GM23338 (cell line): ENCODE measurements around the gene NEK6. TPM values are rescaled to one million over a fixed set of nuclear protein-coding genes. Genes with fewer than 3 reads are reported as not detected.

Experiments used
- ATAC-seq: fragments of 200-7000 bp; cut with Tn5 transposase; 3 replicates; pipeline ENCODE4 v1.9.1; 2020
- DNase-seq: peaks from one replicate; pipeline ENCODE4 v3.0.0-alpha.2; 2015; ENCODE audit warnings: low spot score
- H2AFZ ChIP-seq: fragments of 200-600 bp; sonication (generic); 2 replicates; pipeline ENCODE4 v1.8.0; 2016; ENCODE audit warnings: antibody characterized with exemption, mild to moderate bottlenecking, moderate library complexity
- H3F3A ChIP-seq: fragments of 200-600 bp; sonication (generic); replicated peaks from 2 replicates; pipeline ENCODE4 v1.8.0; 2017; ENCODE audit warnings: antibody characterized with exemption, mixed run types, low read depth
- H3K27ac ChIP-seq: fragments of 200-600 bp; sonication (generic); 2 replicates; pipeline ENCODE4 v1.6.1; 2016; ENCODE audit warnings: low read depth
- H3K27me3 ChIP-seq: fragments of 200-600 bp; sonication (generic); 2 replicates; pipeline ENCODE4 v1.8.0; 2016; ENCODE audit warnings: mild to moderate bottlenecking, mixed run types, moderate library complexity; ENCODE audit not compliant: insufficient read depth
- H3K36me3 ChIP-seq: fragments of 200-600 bp; sonication (generic); 2 replicates; pipeline ENCODE4 v1.8.0; 2016; ENCODE audit warnings: mild to moderate bottlenecking; ENCODE audit not compliant: insufficient read depth
- H3K4me1 ChIP-seq: fragments of 200-600 bp; sonication (generic); 2 replicates; pipeline ENCODE4 v1.8.0; 2016; ENCODE audit warnings: mild to moderate bottlenecking, moderate library complexity; ENCODE audit not compliant: insufficient read depth
- H3K4me2 ChIP-seq: fragments of 200-600 bp; sonication (generic); 2 replicates; pipeline ENCODE4 v1.7.1; 2017; ENCODE audit warnings: mixed run types
- H3K4me3 ChIP-seq: fragments of 200-600 bp; sonication (generic); 2 replicates; pipeline ENCODE4 v1.6.1; 2016; ENCODE audit warnings: mixed run types
- H3K79me2 ChIP-seq: fragments of 200-600 bp; sonication (generic); replicated peaks from 2 replicates; pipeline ENCODE4 v1.8.0; 2017; ENCODE audit warnings: mild to moderate bottlenecking; ENCODE audit not compliant: insufficient read depth
- H3K9me2 ChIP-seq: fragments of 200-600 bp; sonication (generic); 2 replicates; pipeline ENCODE4 v1.8.0; 2017; ENCODE audit not compliant: insufficient read depth
- H4K20me1 ChIP-seq: fragments of 200-600 bp; sonication (generic); replicated peaks from 2 replicates; pipeline ENCODE4 v1.8.0; 2017; ENCODE audit warnings: mild to moderate bottlenecking; ENCODE audit not compliant: insufficient read depth
- H3K27ac Mint-ChIP-seq: 2 replicates; pipeline ENCODE4 v1.8.0; 2020; ENCODE audit warnings: inconsistent platforms, mild to moderate bottlenecking, moderate library complexity, mixed read lengths
- H3K27me3 Mint-ChIP-seq: 3 replicates; pipeline ENCODE4 v1.8.0; 2022; ENCODE audit warnings: low read depth, mild to moderate bottlenecking, moderate library complexity, mixed read lengths, inconsistent platforms; ENCODE audit not compliant: insufficient read depth, poor library complexity
- H3K36me3 Mint-ChIP-seq: 3 replicates; pipeline ENCODE4 v1.8.0; 2021; ENCODE audit warnings: low read depth, mild to moderate bottlenecking, inconsistent platforms, moderate library complexity, mixed read lengths
- H3K4me1 Mint-ChIP-seq: 3 replicates; pipeline ENCODE4 v1.8.0; 2020; ENCODE audit warnings: mild to moderate bottlenecking, inconsistent platforms, mixed read lengths
- H3K4me3 Mint-ChIP-seq: 3 replicates; pipeline ENCODE4 v1.8.0; 2021; ENCODE audit warnings: moderate library complexity, mild to moderate bottlenecking, inconsistent platforms, mixed read lengths
- H3K9me3 Mint-ChIP-seq: 3 replicates; pipeline ENCODE4 v1.8.0; 2020; ENCODE audit warnings: moderate library complexity, mild to moderate bottlenecking, inconsistent platforms, mixed read lengths
- CREB1 ChIP-seq: fragments of 250-450 bp; sonication (Bioruptor Pico); IDR thresholded peaks from 2 replicates; pipeline ENCODE4 v1.5.0; 2020; ENCODE audit warnings: low read depth, mild to moderate bottlenecking, moderate library complexity
- CTCF ChIP-seq, 2 experiments: fragments of 200-600 bp in 1 of 2; sonication (generic) in 1 of 2; conservative IDR thresholded peaks; 2 replicates each; pipeline versions ENCODE4 v1.5.1 to v1.6.1; 2016 to 2017; ENCODE audit warnings: antibody characterized with exemption in 2 of 2, low read depth in 2 of 2, mild to moderate bottlenecking in 2 of 2, moderate library complexity in 1 of 2
- ETS1 ChIP-seq: IDR thresholded peaks from 2 replicates; pipeline ENCODE4 v1.6.1; 2016; ENCODE audit warnings: antibody characterized with exemption
- EZH2 ChIP-seq: fragments of 200-600 bp; sonication (generic); IDR thresholded peaks from one replicate; pipeline ENCODE4 v1.8.0; 2017; ENCODE audit warnings: antibody characterized with exemption, mild to moderate bottlenecking, low read depth; ENCODE audit not compliant: unreplicated experiment
- EZH2phosphoT487 ChIP-seq: fragments of 200-600 bp; sonication (generic); IDR thresholded peaks from one replicate; pipeline ENCODE4 v1.8.1; 2018; ENCODE audit warnings: antibody characterized with exemption; ENCODE audit not compliant: unreplicated experiment
- JUNB ChIP-seq: IDR thresholded peaks from one replicate; pipeline ENCODE4 v1.6.1; 2016; ENCODE audit warnings: antibody characterized with exemption; ENCODE audit not compliant: unreplicated experiment
- NANOG ChIP-seq: IDR thresholded peaks from 2 replicates; pipeline ENCODE4 v1.6.1; 2016; ENCODE audit warnings: antibody characterized with exemption, borderline replicate concordance
- POLR2AphosphoS5 ChIP-seq: IDR thresholded peaks from 2 replicates; pipeline ENCODE4 v1.6.1; 2016; ENCODE audit warnings: antibody characterized with exemption, low read depth
- REST ChIP-seq: IDR thresholded peaks from one replicate; pipeline ENCODE4 v1.6.1; 2018; ENCODE audit warnings: antibody characterized with exemption; ENCODE audit not compliant: unreplicated experiment
- STAT1 ChIP-seq: IDR thresholded peaks from one replicate; pipeline ENCODE4 v1.6.1; 2016; ENCODE audit warnings: antibody characterized with exemption; ENCODE audit not compliant: unreplicated experiment
- ZNF114 ChIP-seq: fragments of 250-450 bp; sonication (Bioruptor Pico); IDR thresholded peaks from 2 replicates; pipeline ENCODE4 v1.5.0; 2020; ENCODE audit warnings: mild to moderate bottlenecking, moderate library complexity
- ZNF331 ChIP-seq: fragments of 250-450 bp; sonication (Bioruptor Pico); IDR thresholded peaks from 2 replicates; pipeline ENCODE4 v1.5.0; 2020; ENCODE audit warnings: low read depth, mild to moderate bottlenecking, moderate library complexity
- ZNF462 ChIP-seq: fragments of 250-450 bp; sonication (Bioruptor Pico); IDR thresholded peaks from 2 replicates; pipeline ENCODE4 v1.5.0; 2020; ENCODE audit warnings: mild to moderate bottlenecking, moderate library complexity
- polyA plus RNA-seq: library from polyadenylated mRNA; unstranded; fragments of >200 nt; fragmentation: Nextera tagmentation; extraction: Ambion mirVana; gene quantifications from 2 replicates; pipeline ENCODE4 v1.2.1, GENCODE V29; 2016
- total RNA-seq: library from RNA; depleted of rRNA; stranded (reverse); fragments of >200 nt; shearing (Covaris generic); gene quantifications from 2 replicates; pipeline ENCODE4 v1.2.3, GENCODE V29; 2014

The NEK6 gene
- total and polyA plus RNA-seq, 2 experiments from 2014 or later = 8.1 to 11.2 TPM

- peaks cover 10% of the 10 kb centered on the region; the same call in 1 of the 3 replicates for H3K9me3 Mint-ChIP-seq
- H3K4me1 Mint-ChIP-seq = peaks cover 25% of the 10 kb centered on the region
- Histone ChIP-seq H2AFZ (no peak overlapping the region), H3K79me2 (no peaks in the 10 kb centered on the region), H3K9me2 (no peaks in the 10 kb centered on the region), H3F3A (no peaks in the 10 kb centered on the region), H3K36me3 (no peaks in the 10 kb centered on the region), H3K4me2 (no peak overlapping the region), H4K20me1 (no peaks in the 10 kb centered on the region), H3K27me3 (no peaks in the 10 kb centered on the region), H3K4me1 (no peaks in the 10 kb centered on the region), H3K4me3 (no peak overlapping the region), H3K27ac (no peak overlapping the region)
- no peak for DNase-seq
- H3K4me3 Mint-ChIP-seq = no peak overlapping the region
- peaks cover 14% of the 10 kb centered on the region for H3K27me3 Mint-ChIP-seq
- no peak for TF ChIP-seq ZNF462 (CRISPR knock-in tag)
- no peak for TF ChIP-seq JUNB
- no peak for TF ChIP-seq POLR2AphosphoS5
- TF ChIP-seq ZNF114 (CRISPR knock-in tag) = no peak
- no peak for TF ChIP-seq CTCF (conservative IDR thresholded peaks at IDR 0.05; ENCODE audit: low read depth in 2 of 2)
- no peak for TF ChIP-seq EZH2phosphoT487
- TF ChIP-seq ZNF331 = no peak
- TF ChIP-seq REST = no peak
- no peak for TF ChIP-seq CREB1 (CRISPR knock-in tag)
- TF ChIP-seq ETS1 = no peak
- TF ChIP-seq NANOG = no peak
- TF ChIP-seq STAT1 = no peak
- no peak for TF ChIP-seq EZH2
- ATAC-seq = no peak
- no peak overlapping the region for H3K27ac Mint-ChIP-seq
- H3K36me3 Mint-ChIP-seq = peaks cover 18% of the 10 kb centered on the region; the same call in 2 of the 3 replicates
Observed at GRCh38 chr9:124341455-124342170, 83.9 kb downstream of the NEK6 start.
